K562 (cell line): ENCODE data around the gene IL2RG. TPM values are rescaled to one million over a fixed set of nuclear protein-coding genes. Genes with fewer than 3 reads are reported as not detected.

Experiments used
- ATAC-seq: fragments of 200-7000 bp; cut with Tn5 transposase; 3 replicates; pipeline ENCODE4 v1.9.1; 2020; ENCODE audit warnings: moderate library complexity
- BruUV-seq: library from RNA; stranded (reverse); fragments of 400-500 nt; replicated peaks from 2 replicates; lab custom pipeline; 2021; lab: Mats Ljungman, UMichigan
- CTCF ChIA-PET: fragments of 300-600 bp; formaldehyde crosslinking; extraction: SDS; loops from one replicate; lab custom pipeline; 2021; ENCODE audit warnings: low intra/inter-chr PET ratio; lab: Yijun Ruan, JAX
- POLR2A ChIA-PET: fragments of 300-600, 350-650 bp; sonication (Branson Sonifier 250); formaldehyde crosslinking; extraction: SDS; loops from one replicate; lab custom pipeline; 2021; ENCODE audit warnings: antibody characterized with exemption, inconsistent platforms; lab: Yijun Ruan, JAX
- DNase-seq, 4 experiments: peaks; one replicate each; pipeline versions ENCODE4 v3.0.0 to v3.0.0-alpha.2; 2011 to 2018; ENCODE audit warnings: low spot score in 3 of 4, mixed read lengths in 3 of 4; ENCODE audit errors: extremely low read depth in 1 of 4
- FAIRE-seq: peaks from 2 replicates; lab custom pipeline; 2011; peaks lifted over from hg19 to GRCh38; lab: Jason Lieb, UNC
- H2AFZ ChIP-seq: 2 replicates; pipeline ENCODE4 v1.6.0; 2011; ENCODE audit warnings: low read depth, low read length, control low read depth, inconsistent platforms
- H3K27ac ChIP-seq: fragments of 200-600 bp; 3 replicates; pipeline ENCODE4 v1.8.0; 2011; ENCODE audit warnings: low read depth, mild to moderate bottlenecking, control low read depth, inconsistent platforms, low read length, moderate library complexity, mixed read lengths; ENCODE audit errors: extremely low read depth
- H3K27me3 ChIP-seq, 2 experiments: fragments of 300-600 bp in 1 of 2; 2 replicates in 1 of 2; 3 replicates in 1 of 2; pipeline versions ENCODE4 v1.6.0 to v1.8.0; 2011; ENCODE audit warnings: inconsistent platforms in 2 of 2, low read length in 2 of 2, mild to moderate bottlenecking in 1 of 2, mixed read lengths in 1 of 2, moderate library complexity in 1 of 2; ENCODE audit not compliant: control insufficient read depth in 2 of 2, insufficient read depth in 2 of 2
- H3K36me3 ChIP-seq: fragments of 300-600 bp; 3 replicates; pipeline ENCODE4 v1.8.0; 2011; ENCODE audit warnings: mild to moderate bottlenecking, low read length, inconsistent platforms; ENCODE audit not compliant: control insufficient read depth, insufficient read depth
- H3K4me1 ChIP-seq, 2 experiments: fragments of 200-600 bp in 1 of 2; replicated peaks in 1 of 2; 2 replicates in 1 of 2; 3 replicates in 1 of 2; pipeline versions ENCODE4 v1.5.1 to v1.8.0; 2011; ENCODE audit warnings: inconsistent platforms in 2 of 2, low read length in 2 of 2, mild to moderate bottlenecking in 1 of 2, mixed read lengths in 1 of 2, moderate library complexity in 1 of 2; ENCODE audit not compliant: control insufficient read depth in 2 of 2, insufficient read depth in 2 of 2
- H3K4me2 ChIP-seq: 2 replicates; pipeline ENCODE4 v1.6.1; 2011; ENCODE audit warnings: low read length, control low read depth, inconsistent platforms, mixed read lengths; ENCODE audit not compliant: insufficient read depth
- H3K4me3 ChIP-seq: fragments of 200-600 bp; sonication (generic), shearing (Covaris generic); 2 replicates; pipeline ENCODE4 v1.5.1; 2016; ENCODE audit warnings: control low read depth, inconsistent platforms
- H3K79me2 ChIP-seq: fragments of 200-600 bp; 3 replicates; pipeline ENCODE4 v1.8.0; 2011; ENCODE audit warnings: low read length, inconsistent platforms; ENCODE audit not compliant: control insufficient read depth, insufficient read depth
- H3K9ac ChIP-seq, 2 experiments: 2 replicates each; pipeline versions ENCODE4 v1.6.0 to v1.6.1; 2011; ENCODE audit warnings: low read depth in 2 of 2, low read length in 2 of 2, control low read depth in 1 of 2, inconsistent platforms in 1 of 2, mild to moderate bottlenecking in 1 of 2, mixed read lengths in 1 of 2; ENCODE audit not compliant: insufficient read depth in 1 of 2
- H3K9me1 ChIP-seq: one replicate; pipeline ENCODE4 v1.6.0; 2011; ENCODE audit warnings: inconsistent platforms, mild to moderate bottlenecking, low read length, moderate library complexity; ENCODE audit not compliant: control insufficient read depth, insufficient read depth
- H3K9me3 ChIP-seq: replicated peaks from 2 replicates; pipeline ENCODE4 v1.5.1; 2011; ENCODE audit warnings: low read depth, low read length, inconsistent platforms; ENCODE audit not compliant: control insufficient read depth, insufficient read depth
- H4K20me1 ChIP-seq: replicated peaks from 2 replicates; pipeline ENCODE4 v1.6.1; 2011; ENCODE audit warnings: low read length, inconsistent platforms, mixed read lengths; ENCODE audit not compliant: control insufficient read depth, insufficient read depth
- CREB1 ChIP-seq, 2 experiments: sonication (generic) in 1 of 2; formaldehyde crosslinking in 1 of 2; IDR thresholded peaks; 2 replicates each; pipeline versions ENCODE4 v1.6.1 to v1.8.0; 2012 to 2022; ENCODE audit warnings: inconsistent platforms in 1 of 2, mild to moderate bottlenecking in 1 of 2, missing genetic modification reagents in 1 of 2, moderate library complexity in 1 of 2
- E2F3 ChIP-seq: fragments of 250-450 bp; sonication (Bioruptor Pico); IDR thresholded peaks from 2 replicates; pipeline ENCODE4 v1.4.0; 2020; ENCODE audit warnings: mild to moderate bottlenecking
- NCOA4 ChIP-seq: fragments of 450-650 bp; IDR thresholded peaks from 2 replicates; pipeline ENCODE4 v1.6.1; 2018; ENCODE audit warnings: mild to moderate bottlenecking; ENCODE audit not compliant: partially characterized antibody
- PATZ1 ChIP-seq: fragments of 250-450 bp; sonication (Bioruptor Pico); IDR thresholded peaks from 2 replicates; pipeline ENCODE4 v1.5.0; 2020; ENCODE audit warnings: mild to moderate bottlenecking, borderline replicate concordance
- PBX2 ChIP-seq, 2 experiments: IDR thresholded peaks in 1 of 2; conservative IDR thresholded peaks in 1 of 2; 2 replicates each; pipeline ENCODE4 v1.6.1; 2016; ENCODE audit warnings: low read depth in 2 of 2, mild to moderate bottlenecking in 1 of 2, missing compliant biosample characterization in 1 of 2, missing genetic modification characterization in 1 of 2, moderate library complexity in 1 of 2
- TAF9B ChIP-seq: fragments of 450-650 bp; IDR thresholded peaks from 2 replicates; pipeline ENCODE4 v1.6.1; 2018; ENCODE audit warnings: mild to moderate bottlenecking; ENCODE audit not compliant: partially characterized antibody
- TEAD2 ChIP-seq: fragments of 450-650 bp; IDR thresholded peaks from 2 replicates; pipeline ENCODE4 v1.6.1; 2016; ENCODE audit warnings: missing genetic modification characterization, control low read depth, missing compliant biosample characterization
- WGBS: fragments of 100-300 bp; shearing (Covaris generic); methylation state at CpG from one replicate; pipeline ENCODE4 v1.1.6; 2016; ENCODE audit warnings: low coverage, mixed read lengths; ENCODE audit not compliant: insufficient coverage; ENCODE audit errors: missing lambda C conversion rate; 5-methylcytosine and 5-hydroxymethylcytosine counted together
- in situ Hi-C: fragments of 300-500 bp; cut with MboI; formaldehyde crosslinking; loops from 4 replicates; pipeline ENCODE4 v1.15.0; 2018; ENCODE audit warnings: inconsistent platforms, mixed read lengths
- intact Hi-C: fragments of 100-400 bp; cut with micrococcal nuclease; formaldehyde crosslinking; loops from 2 replicates; pipeline ENCODE4 v1.14.2; 2022
- polyA plus RNA-seq, 8 experiments: library from polyadenylated mRNA; depleted of rRNA in 4 of 8; stranded (reverse) in 5 of 8; unstranded in 3 of 8; fragments of >200 nt; fragmentation: Nextera tagmentation in 2 of 8; fragmentation: Illumina TruSeq in 1 of 8; extraction: Ambion mirVana in 2 of 8; extraction: Trizol in 1 of 8; gene quantifications; 2 replicates each; pipeline versions ENCODE4 v1.2.1 to v1.2.3, GENCODE V29; 2011 to 2014; ENCODE audit warnings: inconsistent platforms in 1 of 8, missing spikeins in 1 of 8
- total RNA-seq, 7 experiments: library from RNA; depleted of rRNA in 6 of 7; stranded (reverse); fragments of >200 nt in 6 of 7; fragmentation: Illumina TruSeq in 2 of 7; extraction: Trizol in 2 of 7; gene quantifications; 2 replicates each; pipeline versions ENCODE4 v1.2.1 to v1.2.3, GENCODE V29; 2011 to 2021; ENCODE audit warnings: low replicate concordance in 1 of 7

Gene IL2RG
- total and polyA plus RNA-seq, 9 of the 15 experiments (the other 6 are each of a cell fraction or from before 2014, with no cell fraction given): 5.5 to 55.4 (median 19.7) TPM

GRCh38 chrX:71109051-71109450 is 2.3 kb downstream of the IL2RG start (continued):
- TF ChIP-seq PATZ1: no peak

GRCh38 chrX:71107762-71108360 is 3.5 kb downstream of the IL2RG start:
- WGBS: 0% methylated on average over 3 of the region's 9 CpGs
- POLR2A ChIA-PET: interaction anchor here (1.3 kb wide), 1 partner anchor 23 kb away, joined by 4 read pairs; no protein-coding TSS in a partner anchor
- CTCF ChIA-PET: no interaction called here
- no peak for TF ChIP-seq PBX2 (CRISPR knock-in tag; IDR thresholded peaks at IDR 0.05; ENCODE audit: low read depth)
- peak; percentile 49; the same call in 1 of the 2 replicates for TF ChIP-seq PBX2 (tag; conservative IDR thresholded peaks at IDR 0.05; ENCODE audit: low read depth)
- TF ChIP-seq CREB1 (IDR thresholded peaks at IDR 0.05): no peak
- TF ChIP-seq CREB1 (CRISPR knock-in tag; IDR thresholded peaks at IDR 0.05): no peak
- no peak for TF ChIP-seq E2F3 (CRISPR knock-in tag)
- no peak for TF ChIP-seq TEAD2
- TF ChIP-seq NCOA4: no peak
- no peak for TF ChIP-seq TAF9B

More at GRCh38 chrX:71107762-71108360, 3.5 kb downstream of the IL2RG start:
- DNase-seq: peak in 2 of 4 experiments; percentile 51 to 69
- peak; percentile 36 for ATAC-seq
- Histone ChIP-seq H3K9me1 (no peaks in the 10 kb centered on the region), H3K27me3 (no peaks in the 10 kb centered on the region), H3K36me3 (no peaks in the 10 kb centered on the region), H3K9ac (peak overlapping the region; percentile 35 to 38; a peak in 3 of 4 replicates), H3K4me1 (peaks cover 41 to 76% of the 10 kb centered on the region in 2 experiments), H3K79me2 (peaks cover 24% of the 10 kb centered on the region; the same call in 2 of the 3 replicates), H4K20me1 (no peaks in the 10 kb centered on the region), H3K4me2 (peak overlapping the region; percentile 50), H3K27ac (peak overlapping the region; percentile 58), H3K4me3 (no peak overlapping the region), H2AFZ (peak overlapping the region; percentile 75), H3K9me3 (no peaks in the 10 kb centered on the region)
- in situ Hi-C loops: no loop called here
- TSS peak; percentile 17 for BruUV-seq
- peak; percentile 80 for FAIRE-seq
- intact Hi-C loops: no loop called here
